ENCODE data around the gene SRPX. TPM values are rescaled to one million over a fixed set of nuclear protein-coding genes. Genes with fewer than 3 reads are reported as not detected.

The SRPX gene
- polyA plus RNA-seq, 3 donors = 10.0 to 18.7 (median 16.6) TPM

- DNase-seq (ENCODE audit: extremely low read depth in 1 of 11, low read depth in 9 of 11, low spot score in 4 of 11) = no peak
These were observed 57.5 kb downstream of the SRPX start for GRCh38 chrX:38163193-38163592.

DNA sequence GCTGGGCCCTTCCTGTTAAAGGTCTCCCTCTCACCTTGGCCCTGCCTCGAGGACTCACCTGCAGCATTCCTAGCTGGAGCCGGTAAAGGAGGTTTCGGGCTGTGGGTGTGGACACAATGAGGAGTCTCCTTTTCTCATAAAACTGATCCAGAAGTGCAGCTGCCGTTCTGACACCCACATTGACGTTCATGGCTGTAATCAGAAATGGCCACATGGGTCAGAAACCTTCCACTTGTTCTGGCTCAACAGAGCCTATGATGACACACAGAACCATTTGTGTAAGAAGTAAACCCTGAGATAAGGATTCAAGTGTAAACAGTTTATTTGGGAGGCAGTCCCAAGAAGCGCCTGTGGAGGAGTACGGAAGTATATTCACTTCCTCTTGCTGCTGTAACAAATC, 63.8 kb downstream of the SRPX start:
- no peak for DNase-seq (ENCODE audit: extremely low read depth in 1 of 11, low read depth in 9 of 11, low spot score in 4 of 11)

- DNase-seq (ENCODE audit: extremely low read depth in 1 of 11, low read depth in 9 of 11, low spot score in 4 of 11) = no peak
These were observed 65.9 kb downstream of the SRPX start for GRCh38 chrX:38154818-38155217.

GRCh38 chrX:38154340-38154739, 66.3 kb downstream of the SRPX start:
- no peak for DNase-seq (ENCODE audit: extremely low read depth in 1 of 11, low read depth in 9 of 11, low spot score in 4 of 11)

DNA sequence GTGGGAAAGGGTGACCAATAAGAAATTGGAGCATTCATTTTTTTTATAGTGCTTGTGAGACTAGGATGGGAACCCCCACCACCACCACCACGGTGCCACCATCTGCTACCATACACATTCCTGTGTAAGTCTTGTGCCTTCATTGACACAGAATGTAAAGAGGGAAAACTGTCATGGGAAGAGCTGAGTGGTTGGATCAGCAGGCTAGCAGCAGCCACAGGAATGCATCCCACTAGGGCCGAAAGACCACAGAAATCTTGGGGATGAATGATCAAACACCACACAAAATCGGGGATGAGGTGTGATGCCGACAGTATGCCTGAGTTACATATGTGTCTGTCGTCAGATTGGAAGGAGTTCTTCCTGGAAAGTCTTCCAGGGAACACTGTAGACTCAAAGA, 69.2 kb downstream of the SRPX start:
- DNase-seq (ENCODE audit: extremely low read depth in 1 of 11, low read depth in 9 of 11, low spot score in 4 of 11) = no peak

- no peak for DNase-seq (ENCODE audit: extremely low read depth in 1 of 11, low read depth in 9 of 11, low spot score in 4 of 11)
These were observed 69.7 kb downstream of the SRPX start for GRCh38 chrX:38150993-38151392.

- no peak for DNase-seq (ENCODE audit: extremely low read depth in 1 of 11, low read depth in 9 of 11, low spot score in 4 of 11)
These were observed 71.7 kb downstream of the SRPX start for GRCh38 chrX:38149016-38149415.

DNA sequence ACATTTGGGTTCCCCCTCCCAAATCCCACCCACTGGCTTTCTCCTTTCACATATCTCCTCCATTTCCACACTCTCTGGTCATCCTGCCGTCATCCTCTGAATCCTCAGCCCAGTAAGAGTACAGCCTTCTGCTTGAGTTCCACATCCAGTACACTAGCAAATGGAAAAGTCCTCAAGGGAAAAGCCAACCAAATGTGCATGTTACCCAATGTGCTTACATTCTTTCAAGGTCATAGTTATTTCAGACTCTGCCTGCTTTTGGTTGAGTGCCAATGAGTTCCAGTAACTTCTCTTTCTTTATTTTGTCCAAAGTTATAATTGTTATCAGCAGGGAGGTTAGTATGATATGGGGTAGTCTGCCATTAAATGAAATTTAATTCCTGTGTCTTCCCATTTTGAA, 78.1 kb downstream of the SRPX start:
- no peak for DNase-seq (ENCODE audit: extremely low read depth in 1 of 11, low read depth in 9 of 11, low spot score in 4 of 11)

GRCh38 chrX:38138900-38139299, 81.8 kb downstream of the SRPX start:
- no peak for DNase-seq (ENCODE audit: extremely low read depth in 1 of 11, low read depth in 9 of 11, low spot score in 4 of 11)

DNA sequence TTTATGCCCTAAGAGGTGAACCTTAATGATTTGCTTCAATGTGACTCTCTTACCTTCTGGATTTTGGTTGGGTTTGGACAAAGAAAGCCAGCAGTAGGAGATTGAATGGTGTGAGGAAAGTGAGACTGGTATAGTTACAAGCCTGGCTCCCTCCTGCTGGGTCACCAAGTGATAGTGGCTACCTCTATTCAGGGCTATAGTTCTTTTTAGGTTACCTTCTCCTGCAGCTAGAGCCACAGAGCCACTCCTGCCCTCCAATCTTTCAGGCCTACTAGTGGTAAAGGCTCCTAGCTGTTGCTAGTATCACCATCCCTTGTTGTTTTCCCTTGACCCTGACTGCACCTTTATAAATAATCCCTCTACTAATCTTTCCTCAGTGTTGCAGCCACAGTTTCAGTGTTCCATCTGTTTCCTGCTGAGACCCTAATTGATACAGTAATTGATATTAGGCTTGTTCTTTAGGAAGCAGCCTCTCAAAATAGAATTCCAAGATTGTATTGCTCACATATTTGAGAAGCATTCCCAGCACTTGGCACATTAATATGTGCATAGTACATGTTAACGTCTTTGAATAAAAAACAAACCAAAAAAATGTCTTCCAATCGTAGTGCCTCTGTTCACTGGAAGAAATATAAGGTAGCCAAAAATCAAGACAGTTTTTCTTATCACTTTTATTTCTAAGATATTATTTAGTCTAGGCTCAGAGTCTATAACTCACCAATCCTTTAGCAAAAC, 82.3 kb downstream of the SRPX start:
- DNase-seq (ENCODE audit: extremely low read depth in 1 of 11, low read depth in 9 of 11, low spot score in 4 of 11) = no peak

DNA sequence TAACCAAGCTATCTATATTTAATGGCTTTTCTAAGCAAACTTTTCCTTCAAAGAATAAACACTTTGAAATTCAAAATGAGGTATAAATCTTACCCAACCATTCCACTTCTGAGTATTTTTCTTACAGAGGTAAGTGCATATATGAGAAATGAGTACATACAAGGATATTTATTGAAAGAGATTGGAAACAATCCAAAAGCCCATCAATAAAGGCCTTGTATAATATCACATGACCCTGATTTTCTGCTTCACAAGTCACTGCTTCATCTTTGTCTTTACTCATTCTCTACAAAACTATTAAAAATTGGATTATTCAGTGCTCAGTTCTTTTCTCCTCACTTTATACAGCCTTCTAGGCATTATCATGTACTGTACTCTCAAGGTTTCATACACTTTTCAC, 91.3 kb downstream of the SRPX start:
- DNase-seq (ENCODE audit: extremely low read depth in 1 of 11, low read depth in 9 of 11, low spot score in 4 of 11) = no peak

- no peak for DNase-seq (ENCODE audit: extremely low read depth in 1 of 11, low read depth in 9 of 11, low spot score in 4 of 11)
These were observed 92.7 kb downstream of the SRPX start for GRCh38 chrX:38127961-38128360.

GRCh38 chrX:38126179-38126578, 94.5 kb downstream of the SRPX start:
- DNase-seq (ENCODE audit: extremely low read depth in 1 of 11, low read depth in 9 of 11, low spot score in 4 of 11) = no peak

DNA sequence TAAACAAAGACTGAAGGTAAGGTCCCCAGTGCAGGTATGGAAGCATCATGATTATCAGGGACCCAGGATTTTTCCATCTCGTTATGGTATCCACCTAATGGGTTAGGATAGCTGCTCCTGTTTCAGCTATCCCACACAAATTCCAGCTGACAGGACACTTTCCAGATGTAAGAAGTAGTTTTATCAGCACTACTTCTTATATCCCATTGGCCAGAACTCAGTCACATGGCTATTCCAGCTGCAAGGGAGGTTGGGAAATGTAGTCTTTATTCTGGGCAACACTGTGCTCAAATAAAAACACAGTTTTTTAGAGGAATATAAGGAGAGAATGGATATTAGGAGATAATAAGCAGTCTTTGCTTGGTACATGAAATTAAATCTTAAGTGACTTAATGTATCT, 96.7 kb downstream of the SRPX start:
- DNase-seq (ENCODE audit: extremely low read depth in 1 of 11, low read depth in 9 of 11, low spot score in 4 of 11) = no peak

DNA sequence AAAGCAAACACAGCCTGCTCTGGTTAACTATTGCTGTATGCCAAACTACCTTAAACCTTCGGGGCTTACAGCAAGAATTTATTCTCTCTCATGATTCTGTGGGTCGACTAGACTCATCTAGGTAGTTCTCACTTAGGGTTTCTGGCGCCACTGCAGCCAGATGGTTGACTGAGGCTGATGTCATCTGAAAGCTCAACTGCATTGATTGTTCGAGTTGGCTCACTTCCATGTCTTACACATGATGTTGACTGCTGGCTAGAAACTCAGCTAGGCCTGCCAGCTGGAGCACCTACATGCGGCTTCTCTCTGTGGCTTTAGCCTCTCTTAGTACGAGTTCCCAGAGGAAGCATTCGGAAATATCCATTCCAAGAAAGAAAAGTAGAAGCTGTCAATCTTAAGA, 103.2 kb downstream of the SRPX start:
- DNase-seq (ENCODE audit: extremely low read depth in 1 of 11, low read depth in 9 of 11, low spot score in 4 of 11) = no peak

DNA sequence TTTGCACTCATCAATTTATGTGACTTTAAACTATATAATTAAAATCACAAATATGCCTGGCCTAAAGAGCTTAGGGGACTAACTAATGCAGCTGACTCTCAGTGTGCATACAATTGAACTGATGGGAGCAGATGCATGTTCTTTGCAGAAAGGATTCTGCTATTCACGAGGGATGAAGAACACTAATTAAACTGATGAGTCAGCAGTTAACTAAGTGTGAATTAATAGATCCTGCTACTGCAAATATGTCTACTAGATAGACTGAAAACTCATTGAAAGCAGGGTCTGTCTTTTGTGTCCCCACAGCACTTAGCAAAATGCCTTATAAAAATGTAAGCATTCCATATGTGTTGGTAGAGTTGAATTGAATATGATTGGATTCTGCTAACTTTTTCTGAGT, 104.0 kb downstream of the SRPX start:
- DNase-seq (ENCODE audit: extremely low read depth in 1 of 11, low read depth in 9 of 11, low spot score in 4 of 11) = no peak

GRCh38 chrX:38112566-38112965, 108.1 kb downstream of the SRPX start:
- DNase-seq (ENCODE audit: extremely low read depth in 1 of 11, low read depth in 9 of 11, low spot score in 4 of 11) = no peak

DNA sequence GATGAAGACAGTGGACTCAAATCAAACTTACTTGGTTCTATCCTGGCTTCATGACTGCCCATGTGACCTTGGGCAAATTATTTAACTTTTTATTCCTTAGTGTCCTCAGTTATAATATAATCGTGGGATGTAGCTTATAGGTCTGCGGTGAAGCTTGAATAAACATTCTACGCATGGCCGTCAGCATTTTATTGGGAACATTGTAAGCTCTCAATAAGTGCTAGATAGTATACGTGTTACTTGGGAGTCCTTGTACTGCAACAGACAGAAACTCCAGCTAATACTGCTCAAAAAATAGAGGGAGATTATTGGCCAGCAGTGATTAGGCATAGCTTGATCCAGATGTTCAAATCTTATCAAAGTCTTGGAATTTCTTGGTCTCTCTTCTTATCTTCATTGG, 109.5 kb downstream of the SRPX start:
- DNase-seq (ENCODE audit: extremely low read depth in 1 of 11, low read depth in 9 of 11, low spot score in 4 of 11) = no peak

GRCh38 chrX:38110231-38110630, 110.4 kb downstream of the SRPX start:
- no peak for DNase-seq (ENCODE audit: extremely low read depth in 1 of 11, low read depth in 9 of 11, low spot score in 4 of 11)

DNA sequence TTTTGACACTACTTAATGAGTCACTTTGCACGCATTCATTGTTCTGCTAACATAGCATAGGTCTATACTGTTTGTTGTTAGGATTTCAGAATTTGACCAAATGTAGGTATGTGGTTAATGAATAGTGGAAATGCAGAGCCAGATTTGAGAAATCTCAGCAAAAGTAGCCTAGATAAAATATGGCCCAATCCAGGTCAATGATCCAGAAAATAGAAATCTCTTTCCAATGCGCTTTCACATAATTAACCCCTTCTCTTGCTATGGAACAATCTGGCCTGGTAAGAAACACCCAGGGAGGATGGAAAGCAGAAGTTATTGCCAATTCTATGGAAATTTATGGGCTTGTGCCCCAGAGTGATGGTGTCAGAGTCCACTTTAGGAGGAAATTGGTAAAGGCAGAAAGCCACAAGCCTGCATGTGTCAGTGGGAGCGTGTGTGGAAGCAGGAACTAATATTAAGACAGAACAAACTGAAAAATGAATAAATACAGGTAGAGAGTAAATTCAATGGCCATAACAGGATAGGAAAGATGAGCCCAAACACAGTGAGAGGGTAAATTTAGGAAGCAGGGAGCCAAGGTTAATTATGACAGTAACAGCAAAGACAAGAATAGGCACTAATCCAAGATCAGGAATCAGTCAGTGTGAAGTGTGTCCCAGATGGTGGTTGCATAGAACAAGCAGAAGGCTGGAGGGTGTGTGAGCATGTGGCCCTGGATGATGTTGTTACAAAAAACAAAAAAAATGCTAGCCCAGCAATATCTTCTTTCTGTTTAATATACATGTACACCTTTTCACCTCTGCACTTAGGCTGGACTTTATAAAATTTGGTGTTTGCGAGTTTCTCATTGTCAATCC, 111.4 kb downstream of the SRPX start:
- DNase-seq (ENCODE audit: extremely low read depth in 1 of 11, low read depth in 9 of 11, low spot score in 4 of 11) = no peak

DNA sequence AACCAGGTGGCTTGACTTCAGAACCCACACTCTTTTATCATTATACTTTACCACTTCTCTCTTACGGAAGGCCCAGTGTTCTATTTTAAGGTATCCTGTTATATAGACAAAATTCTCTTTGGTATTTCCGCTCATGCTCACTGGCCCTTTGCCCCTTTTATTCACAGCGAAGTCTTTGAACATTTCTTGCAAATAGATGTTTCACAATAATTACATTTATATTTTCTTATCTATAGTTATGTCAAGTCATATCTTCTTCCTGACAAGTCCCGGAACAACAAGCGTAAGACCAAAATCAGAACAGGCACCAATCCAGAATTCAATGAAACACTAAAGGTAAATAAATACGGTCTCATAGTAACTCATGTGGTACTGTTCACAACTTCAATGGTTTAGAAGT, 112.3 kb downstream of the SRPX start:
- DNase-seq (ENCODE audit: extremely low read depth in 1 of 11, low read depth in 9 of 11, low spot score in 4 of 11) = no peak

All from renal cortex interstitium (tissue), 11 donors.